ENCODE measurements around the gene PTMS.

The PTMS gene

DNA sequence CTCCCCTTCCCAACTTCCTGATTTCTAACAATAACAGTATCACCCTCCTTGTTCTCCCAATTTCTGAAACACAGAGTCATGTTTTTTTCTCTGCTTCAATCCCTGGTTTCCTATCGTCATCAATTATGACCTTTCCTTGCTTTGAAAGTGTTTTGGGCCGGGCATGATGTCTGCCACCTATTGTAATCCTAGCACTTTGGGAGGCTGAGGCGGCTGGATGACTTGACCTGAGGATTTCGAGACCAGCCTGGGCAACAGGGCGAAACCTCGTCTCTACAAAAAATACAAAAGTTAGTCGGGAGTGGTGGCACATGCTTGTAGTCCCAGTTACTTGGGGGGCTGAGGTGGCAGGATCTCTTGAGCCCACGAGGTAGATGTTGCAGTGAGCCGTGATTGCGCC lies 42.9 kb downstream of the PTMS start:
- Histone ChIP-seq H3K9me3 (ENCODE audit: control insufficient read depth, low read length) (no peaks in the 10 kb centered on the region), H3K36me3 (ENCODE audit: control insufficient read depth, insufficient read depth, low read length) (no peaks in the 10 kb centered on the region), H3K27me3 (ENCODE audit: control insufficient read depth, insufficient read depth, low read length, poor library complexity, severe bottlenecking) (no peaks in the 10 kb centered on the region), H3K4me3 (ENCODE audit: insufficient read depth, low read depth, low read length) (no peak overlapping the region), H3K4me1 (ENCODE audit: control insufficient read depth, insufficient read depth, low read length) (peaks cover 4% of the 10 kb centered on the region), H3K27ac (ENCODE audit: insufficient read depth, low read depth, low read length, poor library complexity, severe bottlenecking) (no peak overlapping the region)
- WGBS, 2 experiments: 82 to 83% methylated on average over 10 of the region's 10 CpGs

DNA sequence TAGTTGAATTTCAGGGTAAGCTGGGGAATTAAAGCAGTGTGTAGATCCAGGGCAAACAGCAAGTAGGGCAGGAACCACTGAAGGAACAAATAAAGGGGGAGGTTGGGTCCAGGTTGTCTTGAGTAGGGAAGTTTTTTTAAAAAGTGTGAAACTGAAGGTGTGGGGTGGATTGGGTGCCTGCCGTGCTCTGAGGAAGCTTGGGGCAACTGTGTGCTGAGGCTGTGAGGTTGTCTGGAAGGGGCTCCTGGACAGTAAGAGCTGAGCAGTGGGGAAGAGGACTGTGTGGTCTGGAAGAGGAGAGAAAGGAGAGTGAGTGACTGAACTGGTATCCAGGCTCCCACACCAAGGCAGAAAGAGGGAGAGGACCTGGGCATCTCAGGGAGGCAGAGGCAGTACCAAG lies 44.6 kb downstream of the PTMS start:
- Histone ChIP-seq H3K36me3 (ENCODE audit: control insufficient read depth, insufficient read depth, low read length) (no peaks in the 10 kb centered on the region), H3K27ac (ENCODE audit: insufficient read depth, low read depth, low read length, poor library complexity, severe bottlenecking) (no peak overlapping the region), H3K4me1 (ENCODE audit: control insufficient read depth, insufficient read depth, low read length) (peaks cover 4% of the 10 kb centered on the region), H3K27me3 (ENCODE audit: control insufficient read depth, insufficient read depth, low read length, poor library complexity, severe bottlenecking) (no peaks in the 10 kb centered on the region), H3K9me3 (ENCODE audit: control insufficient read depth, low read length) (no peaks in the 10 kb centered on the region), H3K4me3 (ENCODE audit: insufficient read depth, low read depth, low read length) (no peak overlapping the region)
- WGBS, 2 experiments: 72 to 89% methylated on average over 1 of the region's 1 CpG

DNA sequence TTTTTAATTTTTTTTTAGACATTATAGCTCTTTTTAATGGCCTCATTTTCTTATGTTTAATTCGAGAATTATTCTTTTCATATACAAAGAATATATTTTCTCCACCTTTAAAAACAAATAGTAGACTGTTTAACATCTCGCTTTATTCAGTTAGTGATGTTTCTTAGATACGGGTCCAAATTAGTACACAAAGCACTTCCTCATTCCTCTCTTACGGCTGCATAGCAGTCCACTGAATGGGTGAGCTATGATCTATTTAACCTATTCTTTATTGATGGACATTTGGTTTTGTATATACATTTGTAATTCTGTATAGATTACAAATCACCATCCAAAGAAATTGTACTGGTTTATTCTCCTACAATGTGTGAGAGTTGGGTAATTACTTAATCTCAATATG lies 47.2 kb downstream of the PTMS start:
- Histone ChIP-seq H3K36me3 (ENCODE audit: control insufficient read depth, insufficient read depth, low read length) (no peaks in the 10 kb centered on the region), H3K9me3 (ENCODE audit: control insufficient read depth, low read length) (no peaks in the 10 kb centered on the region), H3K27ac (ENCODE audit: insufficient read depth, low read depth, low read length, poor library complexity, severe bottlenecking) (no peak overlapping the region), H3K4me1 (ENCODE audit: control insufficient read depth, insufficient read depth, low read length) (peaks cover 11% of the 10 kb centered on the region), H3K4me3 (ENCODE audit: insufficient read depth, low read depth, low read length) (no peak overlapping the region), H3K27me3 (ENCODE audit: control insufficient read depth, insufficient read depth, low read length, poor library complexity, severe bottlenecking) (no peaks in the 10 kb centered on the region)
- WGBS, 2 experiments: 89 to 95% methylated on average over 3 to 4 of the region's 4 CpGs

DNA sequence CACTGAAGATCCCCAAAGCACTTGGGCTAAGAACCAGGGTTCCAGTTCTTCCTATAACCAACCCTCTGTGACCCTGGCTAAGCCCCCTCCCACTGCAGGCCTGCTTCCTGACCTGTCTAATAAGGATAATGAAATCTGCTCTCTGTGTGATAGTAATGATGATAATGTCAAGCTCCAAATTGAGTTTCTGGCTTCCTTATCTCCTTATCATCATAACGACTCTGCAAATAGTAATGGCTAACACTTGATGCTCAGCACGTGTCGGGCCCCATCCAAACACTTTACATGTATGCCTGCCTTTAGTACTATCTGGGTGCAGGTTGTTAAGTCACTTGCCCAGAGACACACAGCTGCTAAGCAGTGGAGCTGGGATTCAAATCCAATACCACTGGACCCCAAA lies 50.4 kb downstream of the PTMS start:
- no peaks in the 10 kb centered on the region for H3K9me3 ChIP-seq (ENCODE audit: control insufficient read depth, low read length)
- peaks cover 35% of the 10 kb centered on the region for H3K4me1 ChIP-seq (ENCODE audit: control insufficient read depth, insufficient read depth, low read length)
- H3K27me3 ChIP-seq (ENCODE audit: control insufficient read depth, insufficient read depth, low read length, poor library complexity, severe bottlenecking): no peaks in the 10 kb centered on the region
- no peak overlapping the region for H3K4me3 ChIP-seq (ENCODE audit: insufficient read depth, low read depth, low read length)
- WGBS, 2 experiments: 94 to 95% methylated on average over 3 of the region's 3 CpGs
- no peaks in the 10 kb centered on the region for H3K36me3 ChIP-seq (ENCODE audit: control insufficient read depth, insufficient read depth, low read length)
- H3K27ac ChIP-seq (ENCODE audit: insufficient read depth, low read depth, low read length, poor library complexity, severe bottlenecking): no peak overlapping the region

DNA sequence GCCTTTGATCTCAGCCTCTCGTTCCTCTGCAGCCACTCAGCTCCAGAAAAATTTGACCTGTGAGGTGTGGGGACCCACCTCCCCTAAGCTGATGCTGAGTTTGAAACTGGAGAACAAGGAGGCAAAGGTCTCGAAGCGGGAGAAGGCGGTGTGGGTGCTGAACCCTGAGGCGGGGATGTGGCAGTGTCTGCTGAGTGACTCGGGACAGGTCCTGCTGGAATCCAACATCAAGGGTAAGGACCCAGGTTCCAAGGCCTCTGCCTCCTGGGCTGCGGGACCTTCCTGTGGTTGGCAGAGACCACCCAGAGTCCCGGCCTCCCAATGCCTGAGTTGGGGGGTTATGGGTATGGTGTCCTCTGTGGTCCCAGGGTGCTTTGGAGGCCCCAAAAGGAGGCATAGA lies 50.9 kb downstream of the PTMS start:
- Histone ChIP-seq H3K4me3 (ENCODE audit: insufficient read depth, low read depth, low read length) (no peak overlapping the region), H3K4me1 (ENCODE audit: control insufficient read depth, insufficient read depth, low read length) (peaks cover 39% of the 10 kb centered on the region), H3K36me3 (ENCODE audit: control insufficient read depth, insufficient read depth, low read length) (no peaks in the 10 kb centered on the region), H3K27ac (ENCODE audit: insufficient read depth, low read depth, low read length, poor library complexity, severe bottlenecking) (no peak overlapping the region), H3K9me3 (ENCODE audit: control insufficient read depth, low read length) (no peaks in the 10 kb centered on the region), H3K27me3 (ENCODE audit: control insufficient read depth, insufficient read depth, low read length, poor library complexity, severe bottlenecking) (no peaks in the 10 kb centered on the region)
- 92 to 97% methylated on average over 8 of the region's 8 CpGs for WGBS, 2 experiments

DNA sequence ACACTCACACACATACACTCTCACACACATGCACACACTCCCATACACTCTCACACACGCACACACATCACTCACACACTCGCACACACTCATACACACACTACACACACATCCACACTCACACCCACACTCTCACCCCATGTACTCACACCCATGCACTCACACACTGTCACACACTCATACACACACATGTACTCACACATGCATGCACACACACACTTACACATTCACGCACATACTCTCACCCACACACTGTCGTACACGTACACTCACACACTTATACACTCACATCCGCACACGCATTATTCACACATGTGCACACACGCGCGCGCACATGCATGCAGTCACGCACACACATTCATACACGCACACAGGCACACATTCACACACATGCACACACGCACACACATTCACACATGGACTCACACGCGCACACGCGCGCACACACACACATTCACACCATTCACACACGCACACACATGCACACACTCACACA lies 51.5 kb downstream of the PTMS start:
- no peak overlapping the region for H3K27ac ChIP-seq (ENCODE audit: insufficient read depth, low read depth, low read length, poor library complexity, severe bottlenecking)
- no peak overlapping the region for H3K4me3 ChIP-seq (ENCODE audit: insufficient read depth, low read depth, low read length)
- 82 to 91% methylated on average over 20 of the region's 20 CpGs for WGBS, 2 experiments

DNA sequence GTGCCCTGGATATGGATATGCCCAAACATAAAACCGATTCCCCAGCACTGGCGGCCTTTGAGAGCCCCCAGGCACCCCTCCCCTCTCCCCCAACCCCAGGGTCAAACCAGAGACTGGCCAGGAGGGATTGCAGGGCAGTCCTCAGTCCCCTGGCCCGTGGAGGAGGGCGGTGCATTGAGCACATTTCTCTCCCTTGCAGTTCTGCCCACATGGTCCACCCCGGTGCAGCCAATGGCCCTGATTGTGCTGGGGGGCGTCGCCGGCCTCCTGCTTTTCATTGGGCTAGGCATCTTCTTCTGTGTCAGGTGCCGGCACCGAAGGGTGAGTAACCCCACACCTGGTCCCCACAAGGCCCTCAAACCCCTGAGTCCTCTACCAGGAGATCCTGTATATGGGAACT lies 52.1 kb downstream of the PTMS start:
- no peak overlapping the region for H3K4me3 ChIP-seq (ENCODE audit: insufficient read depth, low read depth, low read length)
- peaks cover 50% of the 10 kb centered on the region for H3K4me1 ChIP-seq (ENCODE audit: control insufficient read depth, insufficient read depth, low read length)
- no peaks in the 10 kb centered on the region for H3K27me3 ChIP-seq (ENCODE audit: control insufficient read depth, insufficient read depth, low read length, poor library complexity, severe bottlenecking)
- H3K36me3 ChIP-seq (ENCODE audit: control insufficient read depth, insufficient read depth, low read length): no peaks in the 10 kb centered on the region
- H3K9me3 ChIP-seq (ENCODE audit: control insufficient read depth, low read length): no peaks in the 10 kb centered on the region
- H3K27ac ChIP-seq (ENCODE audit: insufficient read depth, low read depth, low read length, poor library complexity, severe bottlenecking): no peak overlapping the region
- 63 to 68% methylated on average over 10 of the region's 10 CpGs for WGBS, 2 experiments

More for the DNA sequence above, 51.5 kb downstream of the PTMS start:
- no peaks in the 10 kb centered on the region for H3K36me3 ChIP-seq (ENCODE audit: control insufficient read depth, insufficient read depth, low read length)
- H3K4me1 ChIP-seq (ENCODE audit: control insufficient read depth, insufficient read depth, low read length): peaks cover 45% of the 10 kb centered on the region
- no peaks in the 10 kb centered on the region for H3K27me3 ChIP-seq (ENCODE audit: control insufficient read depth, insufficient read depth, low read length, poor library complexity, severe bottlenecking)
- H3K9me3 ChIP-seq (ENCODE audit: control insufficient read depth, low read length): no peaks in the 10 kb centered on the region

DNA sequence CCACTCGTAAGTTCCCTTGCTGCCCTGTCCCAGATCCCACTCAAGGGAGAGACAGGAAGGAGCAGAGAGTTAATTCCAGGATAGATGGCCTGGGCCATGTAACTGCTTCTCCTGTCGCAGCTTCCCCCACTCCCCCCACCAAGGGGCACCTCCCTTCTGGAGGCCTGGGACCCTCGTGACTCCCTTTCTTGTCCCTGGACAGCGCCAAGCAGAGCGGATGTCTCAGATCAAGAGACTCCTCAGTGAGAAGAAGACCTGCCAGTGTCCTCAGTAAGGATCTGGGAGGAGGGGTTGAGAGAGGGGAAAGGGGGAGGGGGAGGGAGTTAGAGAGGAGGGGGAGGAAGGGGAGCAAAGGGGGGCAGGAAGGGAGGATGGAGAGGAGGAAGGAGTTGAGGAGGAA lies 52.5 kb downstream of the PTMS start:
- Histone ChIP-seq H3K4me3 (ENCODE audit: insufficient read depth, low read depth, low read length) (no peak overlapping the region), H3K36me3 (ENCODE audit: control insufficient read depth, insufficient read depth, low read length) (no peaks in the 10 kb centered on the region), H3K4me1 (ENCODE audit: control insufficient read depth, insufficient read depth, low read length) (peaks cover 54% of the 10 kb centered on the region), H3K9me3 (ENCODE audit: control insufficient read depth, low read length) (no peaks in the 10 kb centered on the region), H3K27ac (ENCODE audit: insufficient read depth, low read depth, low read length, poor library complexity, severe bottlenecking) (no peak overlapping the region), H3K27me3 (ENCODE audit: control insufficient read depth, insufficient read depth, low read length, poor library complexity, severe bottlenecking) (no peaks in the 10 kb centered on the region)
- WGBS, 2 experiments: 72 to 84% methylated on average over 5 of the region's 5 CpGs

DNA sequence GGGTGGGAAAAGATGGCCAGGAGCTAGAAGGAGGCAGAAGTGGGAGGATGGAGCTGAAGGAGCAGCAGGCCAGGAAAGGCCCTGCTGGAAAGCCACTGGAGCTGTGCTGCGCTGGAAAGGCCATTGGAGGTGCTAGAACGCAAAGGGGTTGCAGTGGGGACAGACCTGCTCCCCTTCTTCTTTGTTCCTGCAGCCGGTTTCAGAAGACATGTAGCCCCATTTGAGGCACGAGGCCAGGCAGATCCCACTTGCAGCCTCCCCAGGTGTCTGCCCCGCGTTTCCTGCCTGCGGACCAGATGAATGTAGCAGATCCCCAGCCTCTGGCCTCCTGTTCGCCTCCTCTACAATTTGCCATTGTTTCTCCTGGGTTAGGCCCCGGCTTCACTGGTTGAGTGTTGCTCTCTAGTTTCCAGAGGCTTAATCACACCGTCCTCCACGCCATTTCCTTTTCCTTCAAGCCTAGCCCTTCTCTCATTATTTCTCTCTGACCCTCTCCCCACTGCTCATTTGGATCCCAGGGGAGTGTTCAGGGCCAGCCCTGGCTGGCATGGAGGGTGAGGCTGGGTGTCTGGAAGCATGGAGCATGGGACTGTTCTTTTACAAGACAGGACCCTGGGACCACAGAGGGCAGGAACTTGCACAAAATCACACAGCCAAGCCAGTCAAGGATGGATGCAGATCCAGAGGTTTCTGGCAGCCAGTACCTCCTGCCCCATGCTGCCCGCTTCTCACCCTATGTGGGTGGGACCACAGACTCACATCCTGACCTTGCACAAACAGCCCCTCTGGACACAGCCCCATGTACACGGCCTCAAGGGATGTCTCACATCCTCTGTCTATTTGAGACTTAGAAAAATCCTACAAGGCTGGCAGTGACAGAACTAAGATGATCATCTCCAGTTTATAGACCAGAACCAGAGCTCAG lies 53.2 kb downstream of the PTMS start:
- H3K4me1 ChIP-seq (ENCODE audit: control insufficient read depth, insufficient read depth, low read length): peaks cover 59% of the 10 kb centered on the region
- H3K9me3 ChIP-seq (ENCODE audit: control insufficient read depth, low read length): no peaks in the 10 kb centered on the region
- H3K27ac ChIP-seq (ENCODE audit: insufficient read depth, low read depth, low read length, poor library complexity, severe bottlenecking): peak overlapping the region; percentile 67
- 75 to 79% methylated on average over 13 of the region's 13 CpGs for WGBS, 2 experiments
- H3K36me3 ChIP-seq (ENCODE audit: control insufficient read depth, insufficient read depth, low read length): no peaks in the 10 kb centered on the region
- no peak overlapping the region for H3K4me3 ChIP-seq (ENCODE audit: insufficient read depth, low read depth, low read length)
- H3K27me3 ChIP-seq (ENCODE audit: control insufficient read depth, insufficient read depth, low read length, poor library complexity, severe bottlenecking): no peaks in the 10 kb centered on the region

DNA sequence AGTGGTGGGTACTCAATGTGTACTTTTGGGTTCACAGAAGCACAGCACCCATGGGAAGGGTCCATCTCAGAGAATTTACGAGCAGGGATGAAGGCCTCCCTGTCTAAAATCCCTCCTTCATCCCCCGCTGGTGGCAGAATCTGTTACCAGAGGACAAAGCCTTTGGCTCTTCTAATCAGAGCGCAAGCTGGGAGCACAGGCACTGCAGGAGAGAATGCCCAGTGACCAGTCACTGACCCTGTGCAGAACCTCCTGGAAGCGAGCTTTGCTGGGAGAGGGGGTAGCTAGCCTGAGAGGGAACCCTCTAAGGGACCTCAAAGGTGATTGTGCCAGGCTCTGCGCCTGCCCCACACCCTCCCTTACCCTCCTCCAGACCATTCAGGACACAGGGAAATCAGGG lies 54.0 kb downstream of the PTMS start:
- peaks cover 63% of the 10 kb centered on the region for H3K4me1 ChIP-seq (ENCODE audit: control insufficient read depth, insufficient read depth, low read length)
- no peaks in the 10 kb centered on the region for H3K27me3 ChIP-seq (ENCODE audit: control insufficient read depth, insufficient read depth, low read length, poor library complexity, severe bottlenecking)
- no peaks in the 10 kb centered on the region for H3K9me3 ChIP-seq (ENCODE audit: control insufficient read depth, low read length)
- H3K27ac ChIP-seq (ENCODE audit: insufficient read depth, low read depth, low read length, poor library complexity, severe bottlenecking): peak overlapping the region; percentile 67
- H3K36me3 ChIP-seq (ENCODE audit: control insufficient read depth, insufficient read depth, low read length): no peaks in the 10 kb centered on the region
- no peak overlapping the region for H3K4me3 ChIP-seq (ENCODE audit: insufficient read depth, low read depth, low read length)
- 31 to 34% methylated on average over 5 of the region's 5 CpGs for WGBS, 2 experiments

All from ectodermal cell (in vitro differentiated cells).